K562 (cell line): ENCODE results near the gene KLK10. TPM values are rescaled to one million over a fixed set of nuclear protein-coding genes. Genes with fewer than 3 reads are reported as not detected.
A peak's percentile ranks its signal among the peaks of the same experiment; 100 is the strongest.

ENCODE experiments used
- ASH1L ChIP-seq: fragments of 450-650 bp; IDR thresholded peaks from 2 replicates; pipeline ENCODE4 v1.6.1; 2018; ENCODE audit warnings: borderline replicate concordance, mild to moderate bottlenecking, low read depth; ENCODE audit not compliant: partially characterized antibody
- ATF7 ChIP-seq: fragments of 450-650 bp; IDR thresholded peaks from 2 replicates; pipeline ENCODE4 v1.7.1; 2014; ENCODE audit warnings: mild to moderate bottlenecking, moderate library complexity
- CBX8 ChIP-seq: fragments of 200-600 bp; sonication (generic); IDR thresholded peaks from 2 replicates; pipeline ENCODE4 v1.6.1; 2012; ENCODE audit warnings: borderline replicate concordance, mixed run types, low read depth, mild to moderate bottlenecking, moderate library complexity, mixed read lengths, low read length, control low read depth, inconsistent platforms; ENCODE audit not compliant: poor library complexity, severe bottlenecking; ENCODE audit errors: extremely low read depth
- DPF2 ChIP-seq: fragments of 450-650 bp; IDR thresholded peaks from 2 replicates; pipeline ENCODE4 v1.6.1; 2016
- EGR1 ChIP-seq: fragments of 450-650 bp; conservative IDR thresholded peaks from 2 replicates; pipeline ENCODE4 v1.6.1; 2017; ENCODE audit warnings: mild to moderate bottlenecking
- EWSR1 ChIP-seq: fragments of 450-650 bp; IDR thresholded peaks from 2 replicates; pipeline ENCODE4 v1.6.1; 2018; ENCODE audit warnings: borderline replicate concordance, mild to moderate bottlenecking, low read depth, moderate library complexity; ENCODE audit not compliant: partially characterized antibody
- PHF8 ChIP-seq: fragments of 200-600 bp; sonication (generic); IDR thresholded peaks from 2 replicates; pipeline ENCODE4 v1.6.1; 2012; ENCODE audit warnings: mixed run types, mild to moderate bottlenecking, inconsistent platforms, low read length, moderate library complexity, borderline replicate concordance
- PKNOX1 ChIP-seq: fragments of 450-650 bp; IDR thresholded peaks from 2 replicates; pipeline ENCODE4 v1.6.1; 2016
- POLR2AphosphoS2 ChIP-seq: IDR thresholded peaks from 2 replicates; pipeline ENCODE4 v1.6.1; 2012; ENCODE audit warnings: low read length, improper control_type of control experiment
- PURB ChIP-seq: sonication (generic); formaldehyde crosslinking; IDR thresholded peaks from 2 replicates; pipeline ENCODE4 v1.9.0; 2021; ENCODE audit warnings: low read depth, mild to moderate bottlenecking, missing genetic modification reagents
- RBFOX2 ChIP-seq: fragments of 200-400 bp; formaldehyde crosslinking; IDR thresholded peaks from 2 replicates; pipeline ENCODE4 v1.6.1; 2017; ENCODE audit warnings: low read depth, mild to moderate bottlenecking, low read length, moderate library complexity
- SIX5 ChIP-seq, 2 experiments: IDR thresholded peaks; 2 replicates each; pipeline ENCODE4 v1.6.1; 2011; ENCODE audit warnings: low read length in 2 of 2, borderline replicate concordance in 1 of 2, low read depth in 1 of 2, mild to moderate bottlenecking in 1 of 2, moderate library complexity in 1 of 2; ENCODE audit not compliant: insufficient read depth in 1 of 2
- SMARCA5 ChIP-seq: fragments of 450-650 bp; IDR thresholded peaks from 2 replicates; pipeline ENCODE4 v1.6.1; 2016
- SOX6 ChIP-seq: fragments of 450-650 bp; IDR thresholded peaks from 2 replicates; pipeline ENCODE4 v1.6.1; 2014; ENCODE audit warnings: mild to moderate bottlenecking
- TCF3 ChIP-seq: sonication (generic); formaldehyde crosslinking; IDR thresholded peaks from 2 replicates; pipeline ENCODE4 v1.4.0; 2020; ENCODE audit warnings: mild to moderate bottlenecking, missing genetic modification reagents
- TEAD1 ChIP-seq, 2 experiments: fragments of 450-650 bp in 1 of 2; sonication (generic) in 1 of 2; formaldehyde crosslinking; IDR thresholded peaks; 2 replicates each; pipeline versions ENCODE4 v1.4.0 to v1.8.0; 2020 to 2022; ENCODE audit warnings: mild to moderate bottlenecking in 2 of 2, missing genetic modification reagents in 1 of 2
- TSHZ1 ChIP-seq: fragments of 250-450 bp; sonication (Bioruptor Pico); IDR thresholded peaks from 2 replicates; pipeline ENCODE4 v1.4.0; 2020; ENCODE audit warnings: mild to moderate bottlenecking, moderate library complexity
- ZBTB17 ChIP-seq: fragments of 450-650 bp; formaldehyde crosslinking; IDR thresholded peaks from 2 replicates; pipeline ENCODE4 v1.4.0; 2020; ENCODE audit warnings: mild to moderate bottlenecking
- ZBTB7A ChIP-seq: IDR thresholded peaks from 2 replicates; pipeline ENCODE4 v1.6.1; 2011; ENCODE audit warnings: low read depth, mild to moderate bottlenecking, low read length, moderate library complexity, borderline replicate concordance; ENCODE audit not compliant: control insufficient read depth
- ZFX ChIP-seq: sonication (generic); formaldehyde crosslinking; IDR thresholded peaks from 2 replicates; pipeline ENCODE4 v1.8.0; 2022; ENCODE audit warnings: mild to moderate bottlenecking, missing genetic modification reagents, moderate library complexity
- ZNF311 ChIP-seq: fragments of 250-450 bp; sonication (Bioruptor Pico); IDR thresholded peaks from 2 replicates; pipeline ENCODE4 v1.4.0; 2020; ENCODE audit warnings: mild to moderate bottlenecking, moderate library complexity
- ZNF316 ChIP-seq: fragments of 450-650 bp; IDR thresholded peaks from 2 replicates; pipeline ENCODE4 v1.6.1; 2016
- ZNF444 ChIP-seq: fragments of 250-450 bp; sonication (Bioruptor Pico); IDR thresholded peaks from 2 replicates; pipeline ENCODE4 v1.4.0; 2020; ENCODE audit warnings: mild to moderate bottlenecking, moderate library complexity
- ZNF584 ChIP-seq: fragments of 200-800 bp; sonication (Bioruptor generic); IDR thresholded peaks from 2 replicates; pipeline ENCODE4 v1.6.1; 2016; ENCODE audit warnings: low read depth, mild to moderate bottlenecking, missing genetic modification characterization, missing compliant biosample characterization
- ZNF695 ChIP-seq: fragments of 450-650 bp; formaldehyde crosslinking; IDR thresholded peaks from 2 replicates; pipeline ENCODE4 v1.4.0; 2020; ENCODE audit warnings: mild to moderate bottlenecking, moderate library complexity
- ZNF75A ChIP-seq: fragments of 450-650 bp; formaldehyde crosslinking; IDR thresholded peaks from 2 replicates; pipeline ENCODE4 v1.4.0; 2020; ENCODE audit warnings: mild to moderate bottlenecking
- polyA plus RNA-seq, 8 experiments: library from polyadenylated mRNA; depleted of rRNA in 4 of 8; stranded (reverse) in 5 of 8; unstranded in 3 of 8; fragments of >200 nt; fragmentation: Nextera tagmentation in 2 of 8; fragmentation: Illumina TruSeq in 1 of 8; extraction: Ambion mirVana in 2 of 8; extraction: Trizol in 1 of 8; gene quantifications; 2 replicates each; pipeline versions ENCODE4 v1.2.1 to v1.2.3, GENCODE V29; 2011 to 2014; ENCODE audit warnings: inconsistent platforms in 1 of 8, missing spikeins in 1 of 8
- total RNA-seq, 7 experiments: library from RNA; depleted of rRNA in 6 of 7; stranded (reverse); fragments of >200 nt in 6 of 7; fragmentation: Illumina TruSeq in 2 of 7; extraction: Trizol in 2 of 7; gene quantifications; 2 replicates each; pipeline versions ENCODE4 v1.2.1 to v1.2.3, GENCODE V29; 2011 to 2021; ENCODE audit warnings: low replicate concordance in 1 of 7

KLK10 gene
- total and polyA plus RNA-seq, 9 of the 15 experiments (the other 6 are each of a cell fraction or from before 2014, with no cell fraction given): 0.11 TPM; not detected in 8

GRCh38 chr19:51065221-51065960 is 45.9 kb upstream of the KLK10 start (continued):
- TF ChIP-seq SIX5 (IDR thresholded peaks at IDR 0.05; ENCODE audit: borderline replicate concordance in 1 of 2, insufficient read depth in 1 of 2, low read depth in 1 of 2, low read length in 2 of 2): no peak
- TF ChIP-seq DPF2: 0 out of 2 replicates have a peak, but pooled peaks have one; percentile 29
- TF ChIP-seq ZNF695 (CRISPR knock-in tag): no peak
- 0 out of 2 replicates have a peak, but pooled peaks have one; percentile 6 for TF ChIP-seq ATF7
- no peak for TF ChIP-seq TEAD1 (CRISPR knock-in tag; IDR thresholded peaks at IDR 0.05)
- peak; percentile 26; the same call in 1 of the 2 replicates for TF ChIP-seq SMARCA5
- TF ChIP-seq ASH1L: no peak
- TF ChIP-seq ZNF316: peak; percentile 54
- no peak for TF ChIP-seq POLR2AphosphoS2
- TF ChIP-seq TCF3 (CRISPR knock-in tag): no peak
- TF ChIP-seq ZNF584 (CRISPR knock-in tag): no peak
- no peak for TF ChIP-seq PHF8
- TF ChIP-seq SOX6: no peak
- TF ChIP-seq RBFOX2: peak; percentile 51
- peak; percentile 3; the same call in 1 of the 2 replicates for TF ChIP-seq PKNOX1
- no peak for TF ChIP-seq ZNF444 (CRISPR knock-in tag)
- peak; percentile 92 for TF ChIP-seq EGR1
- no peak for TF ChIP-seq CBX8
- TF ChIP-seq PURB (CRISPR knock-in tag): no peak
- peak; percentile 27; the same call in 1 of the 2 replicates for TF ChIP-seq ZBTB7A
- no peak for TF ChIP-seq ZFX (CRISPR knock-in tag)
- TF ChIP-seq EWSR1: no peak
- no peak for TF ChIP-seq ZNF311 (CRISPR knock-in tag)
- no peak for TF ChIP-seq ZNF75A (CRISPR knock-in tag)
- no peak for TF ChIP-seq ZBTB17 (CRISPR knock-in tag)
- no peak for TF ChIP-seq TSHZ1 (CRISPR knock-in tag)
